Smooth muscle cell (in vitro differentiated cells): ENCODE results near the gene SENP1. TPM values are rescaled to one million over a fixed set of nuclear protein-coding genes. Genes with fewer than 3 reads are reported as not detected.

Experiments
- DNase-seq: peaks from one replicate; lab custom pipeline; 2025; ENCODE audit not compliant: unreplicated experiment; lab: John Stamatoyannopoulos, UW
- H2AFZ ChIP-seq: fragments of 200-600 bp; sonication (generic); 2 replicates; pipeline ENCODE4 v1.6.0; 2016; ENCODE audit warnings: antibody characterized with exemption, low read depth, mild to moderate bottlenecking
- H3F3A ChIP-seq: fragments of 200-600 bp; sonication (generic); 2 replicates; pipeline ENCODE4 v1.6.0; 2017; ENCODE audit warnings: antibody characterized with exemption, low read depth
- H3K27ac ChIP-seq: fragments of 200-600 bp; sonication (generic); 2 replicates; pipeline ENCODE4 v1.5.1; 2016; ENCODE audit warnings: low read depth, mild to moderate bottlenecking
- H3K27me3 ChIP-seq: fragments of 200-600 bp; sonication (generic); 2 replicates; pipeline ENCODE4 v1.6.1; 2016; ENCODE audit warnings: low read depth, mild to moderate bottlenecking
- H3K36me3 ChIP-seq: fragments of 200-600 bp; sonication (generic); 2 replicates; pipeline ENCODE4 v1.5.1; 2016; ENCODE audit warnings: low read depth
- H3K4me1 ChIP-seq: fragments of 200-600 bp; sonication (generic); 2 replicates; pipeline ENCODE4 v1.5.1; 2016; ENCODE audit warnings: low read depth
- H3K4me2 ChIP-seq: fragments of 200-600 bp; sonication (generic); 2 replicates; pipeline ENCODE4 v1.6.0; 2016; ENCODE audit warnings: mild to moderate bottlenecking
- H3K4me3 ChIP-seq: fragments of 200-600 bp; sonication (generic); 2 replicates; pipeline ENCODE4 v1.5.1; 2016; ENCODE audit warnings: mild to moderate bottlenecking
- H3K79me2 ChIP-seq: fragments of 200-600 bp; sonication (generic); 2 replicates; pipeline ENCODE4 v1.6.0; 2016; ENCODE audit warnings: low read depth, mild to moderate bottlenecking
- H3K9ac ChIP-seq: fragments of 200-600 bp; sonication (generic); 2 replicates; pipeline ENCODE4 v1.6.0; 2016; ENCODE audit warnings: low read depth
- H3K9me3 ChIP-seq: fragments of 200-600 bp; sonication (generic); replicated peaks from 2 replicates; pipeline ENCODE4 v1.5.1; 2016; ENCODE audit warnings: low read depth
- H4K20me1 ChIP-seq: fragments of 200-600 bp; sonication (generic); 2 replicates; pipeline ENCODE4 v1.6.0; 2016; ENCODE audit warnings: low read depth
- CTCF ChIP-seq: fragments of 200-600 bp; sonication (generic); IDR thresholded peaks from 2 replicates; pipeline ENCODE4 v1.5.1; 2017; ENCODE audit warnings: borderline replicate concordance, mild to moderate bottlenecking, antibody characterized with exemption; ENCODE audit not compliant: insufficient read depth, poor library complexity, severe bottlenecking
- WGBS: methylation state at CpG from one replicate; pipeline ENCODE4 v1.1.7; 2016; ENCODE audit warnings: low lambda C conversion rate; 5-methylcytosine and 5-hydroxymethylcytosine counted together
- polyA plus RNA-seq: library from polyadenylated mRNA; unstranded; fragments of >200 nt; fragmentation: Nextera tagmentation; extraction: Ambion mirVana; gene quantifications from 2 replicates; pipeline ENCODE4 v1.2.1, GENCODE V29; 2016
- total RNA-seq: library from RNA; depleted of rRNA; stranded (reverse); fragments of >200 nt; gene quantifications from 2 replicates; pipeline ENCODE4 v1.2.3, GENCODE V29; 2014

Gene SENP1
- total and polyA plus RNA-seq, 2 experiments from 2014 or later: 6.7 to 25.8 TPM

GRCh38 chr12:48044396-48044795 lies 61.5 kb downstream of the SENP1 start:
- no peak for TF ChIP-seq CTCF
- Histone ChIP-seq H3K9ac (no peak overlapping the region), H3K9me3 (no peaks in the 10 kb centered on the region), H3K4me3 (no peak overlapping the region), H3K79me2 (no peaks in the 10 kb centered on the region), H2AFZ (no peak overlapping the region), H3K4me1 (no peaks in the 10 kb centered on the region), H3K27me3 (no peaks in the 10 kb centered on the region), H3K27ac (no peak overlapping the region), H3K4me2 (no peak overlapping the region), H3F3A (no peaks in the 10 kb centered on the region), H4K20me1 (no peaks in the 10 kb centered on the region), H3K36me3 (peaks cover 3% of the 10 kb centered on the region)
- WGBS: 97% methylated on average over 7 of the region's 7 CpGs
- DNase-seq: no peak

GRCh38 chr12:48043771-48044170 lies 62.1 kb downstream of the SENP1 start:
- Histone ChIP-seq H4K20me1 (no peaks in the 10 kb centered on the region), H3K4me3 (no peak overlapping the region), H3K27ac (no peak overlapping the region), H3K9ac (no peak overlapping the region), H2AFZ (no peak overlapping the region), H3K4me2 (no peak overlapping the region), H3K4me1 (no peaks in the 10 kb centered on the region), H3K79me2 (no peaks in the 10 kb centered on the region), H3K36me3 (peaks cover 3% of the 10 kb centered on the region), H3K27me3 (no peaks in the 10 kb centered on the region), H3F3A (no peaks in the 10 kb centered on the region), H3K9me3 (no peaks in the 10 kb centered on the region)
- TF ChIP-seq CTCF: no peak
- WGBS: 94% methylated on average over 4 of the region's 4 CpGs
- DNase-seq: no peak

- H3K9ac ChIP-seq: no peak overlapping the region
- no peak overlapping the region for H2AFZ ChIP-seq
- no peak overlapping the region for H3K27ac ChIP-seq
- H3K9me3 ChIP-seq: no peaks in the 10 kb centered on the region
- TF ChIP-seq CTCF: no peak
- H4K20me1 ChIP-seq: no peaks in the 10 kb centered on the region
- DNase-seq: no peak
- WGBS: 84% methylated on average over 5 of the region's 5 CpGs
- H3K4me2 ChIP-seq: no peak overlapping the region
- H3K79me2 ChIP-seq: no peaks in the 10 kb centered on the region
- H3K36me3 ChIP-seq: no peaks in the 10 kb centered on the region
- no peaks in the 10 kb centered on the region for H3K27me3 ChIP-seq
- no peak overlapping the region for H3K4me3 ChIP-seq
- no peaks in the 10 kb centered on the region for H3F3A ChIP-seq
- peaks cover 12% of the 10 kb centered on the region for H3K4me1 ChIP-seq
These were observed 64.1 kb downstream of the SENP1 start for GRCh38 chr12:48041591-48042423.

GRCh38 chr12:48040354-48040753 lies 65.5 kb downstream of the SENP1 start:
- H3K4me3 ChIP-seq: no peak overlapping the region
- no peak overlapping the region for H3K27ac ChIP-seq
- no peaks in the 10 kb centered on the region for H3K36me3 ChIP-seq
- H3F3A ChIP-seq: no peaks in the 10 kb centered on the region
- no peaks in the 10 kb centered on the region for H3K27me3 ChIP-seq
- no peaks in the 10 kb centered on the region for H4K20me1 ChIP-seq
- H3K79me2 ChIP-seq: no peaks in the 10 kb centered on the region
- H3K9ac ChIP-seq: no peak overlapping the region
- peaks cover 14% of the 10 kb centered on the region for H3K4me1 ChIP-seq
- DNase-seq: no peak
- WGBS: 69% methylated on average over 3 of the region's 3 CpGs
- H3K9me3 ChIP-seq: no peaks in the 10 kb centered on the region
- H2AFZ ChIP-seq: no peak overlapping the region
- TF ChIP-seq CTCF: no peak
- no peak overlapping the region for H3K4me2 ChIP-seq
